ENCODE measurements around the gene WNT6. TPM values are rescaled to one million over a fixed set of nuclear protein-coding genes. Genes with fewer than 3 reads are reported as not detected.

The WNT6 gene
- total RNA-seq, 1 experiment from 2014 or later: not detected

DNA sequence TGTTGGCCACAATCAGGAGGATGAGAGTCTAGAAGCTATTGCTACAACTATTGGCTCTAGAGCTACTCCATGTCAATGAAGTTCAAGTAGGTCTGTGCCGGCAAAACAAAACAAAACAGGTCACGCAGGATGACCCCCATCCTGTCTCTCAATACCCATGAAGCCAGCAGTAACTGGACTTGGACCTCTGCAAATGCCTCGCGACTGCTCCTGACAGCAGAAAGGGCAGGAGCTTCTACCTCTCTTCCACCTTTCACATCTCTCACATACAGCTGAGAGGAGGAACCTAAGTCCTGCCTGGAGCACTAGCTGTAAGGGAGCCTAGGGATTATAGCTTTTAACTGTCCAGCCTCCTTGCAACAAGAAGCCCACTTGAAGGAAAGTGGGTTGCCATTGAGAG lies 44.0 kb upstream of the WNT6 start:
- intact Hi-C loops (cut with micrococcal nuclease): no loop called here
- Mint-ChIP-seq H3K36me3 (ENCODE audit: insufficient read depth, unreplicated experiment) (no peaks in the 10 kb centered on the region), H3K4me3 (ENCODE audit: unreplicated experiment) (no peak overlapping the region), H3K27ac (ENCODE audit: low read depth, unreplicated experiment) (no peak overlapping the region), H3K9me3 (ENCODE audit: unreplicated experiment) (no peaks in the 10 kb centered on the region), H3K4me1 (ENCODE audit: insufficient read depth, unreplicated experiment) (peaks cover 6% of the 10 kb centered on the region), H3K27me3 (ENCODE audit: insufficient read depth, unreplicated experiment) (peaks cover 19% of the 10 kb centered on the region)
- TF ChIP-seq, protein P1, sequence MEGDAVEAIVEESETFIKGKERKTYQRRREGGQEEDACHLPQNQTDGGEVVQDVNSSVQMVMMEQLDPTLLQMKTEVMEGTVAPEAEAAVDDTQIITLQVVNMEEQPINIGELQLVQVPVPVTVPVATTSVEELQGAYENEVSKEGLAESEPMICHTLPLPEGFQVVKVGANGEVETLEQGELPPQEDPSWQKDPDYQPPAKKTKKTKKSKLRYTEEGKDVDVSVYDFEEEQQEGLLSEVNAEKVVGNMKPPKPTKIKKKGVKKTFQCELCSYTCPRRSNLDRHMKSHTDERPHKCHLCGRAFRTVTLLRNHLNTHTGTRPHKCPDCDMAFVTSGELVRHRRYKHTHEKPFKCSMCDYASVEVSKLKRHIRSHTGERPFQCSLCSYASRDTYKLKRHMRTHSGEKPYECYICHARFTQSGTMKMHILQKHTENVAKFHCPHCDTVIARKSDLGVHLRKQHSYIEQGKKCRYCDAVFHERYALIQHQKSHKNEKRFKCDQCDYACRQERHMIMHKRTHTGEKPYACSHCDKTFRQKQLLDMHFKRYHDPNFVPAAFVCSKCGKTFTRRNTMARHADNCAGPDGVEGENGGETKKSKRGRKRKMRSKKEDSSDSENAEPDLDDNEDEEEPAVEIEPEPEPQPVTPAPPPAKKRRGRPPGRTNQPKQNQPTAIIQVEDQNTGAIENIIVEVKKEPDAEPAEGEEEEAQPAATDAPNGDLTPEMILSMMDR (IDR thresholded peaks at IDR 0.05; ENCODE audit: unreplicated experiment): no peak
- POLR2A ChIA-PET: no interaction called here
- CTCF ChIA-PET: interaction anchor here (0.6 to 2.0 kb wide), 4 partner anchors 32 to 290 kb away, joined by 3 to 11 read pairs (median 3); partner anchors contain the start of gene TTLL4
- DNase-seq (ENCODE audit: unreplicated experiment): no peak
- no TSS peak for BruUV-seq (replicated peaks)

GRCh38 chr2:218816561-218817011 lies 43.0 kb upstream of the WNT6 start:
- H3K4me3 Mint-ChIP-seq (ENCODE audit: unreplicated experiment): no peak overlapping the region
- peaks cover 27% of the 10 kb centered on the region for H3K27me3 Mint-ChIP-seq (ENCODE audit: insufficient read depth, unreplicated experiment)
- DNase-seq (ENCODE audit: unreplicated experiment): no peak
- TF ChIP-seq, protein P1 (IDR thresholded peaks at IDR 0.05; ENCODE audit: unreplicated experiment): no peak
- intact Hi-C loops (cut with micrococcal nuclease): no loop called here
- CTCF ChIA-PET: interaction anchor here (0.9 kb wide), 1 partner anchor 31 kb away, joined by 3 read pairs; no protein-coding TSS in a partner anchor
- H3K36me3 Mint-ChIP-seq (ENCODE audit: insufficient read depth, unreplicated experiment): no peaks in the 10 kb centered on the region
- BruUV-seq (replicated peaks): no TSS peak
- H3K4me1 Mint-ChIP-seq (ENCODE audit: insufficient read depth, unreplicated experiment): peaks cover 6% of the 10 kb centered on the region
- no peaks in the 10 kb centered on the region for H3K9me3 Mint-ChIP-seq (ENCODE audit: unreplicated experiment)
- no peak overlapping the region for H3K27ac Mint-ChIP-seq (ENCODE audit: low read depth, unreplicated experiment)
- POLR2A ChIA-PET: interaction anchor here (0.7 kb wide), 1 partner anchor 70 kb away, joined by 4 read pairs; no protein-coding TSS in a partner anchor

DNA sequence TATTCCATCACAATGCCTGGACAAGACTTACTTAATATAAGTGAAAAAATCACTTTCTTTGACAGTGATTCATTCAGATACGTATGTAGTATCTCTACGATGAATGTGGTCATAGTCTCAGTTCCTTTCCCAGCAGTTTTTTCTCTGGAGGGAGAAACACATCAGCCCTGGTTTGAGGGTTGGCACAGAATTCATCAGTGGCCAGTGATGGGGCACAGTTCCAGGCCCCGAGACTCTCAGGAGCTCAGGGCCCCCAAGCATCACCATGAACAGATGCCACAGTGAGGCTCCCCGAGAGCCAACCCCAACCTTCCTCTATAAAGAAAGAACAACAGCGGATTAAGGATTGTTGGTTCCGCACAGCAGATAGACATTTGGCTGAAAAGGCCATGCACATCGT lies 40.5 kb upstream of the WNT6 start:
- H3K27ac Mint-ChIP-seq (ENCODE audit: low read depth, unreplicated experiment): no peak overlapping the region
- POLR2A ChIA-PET: interaction anchor here (0.6 to 0.7 kb wide), 2 partner anchors 14 to 138 kb away, joined by 3 to 5 read pairs; no protein-coding TSS in a partner anchor

DNA sequence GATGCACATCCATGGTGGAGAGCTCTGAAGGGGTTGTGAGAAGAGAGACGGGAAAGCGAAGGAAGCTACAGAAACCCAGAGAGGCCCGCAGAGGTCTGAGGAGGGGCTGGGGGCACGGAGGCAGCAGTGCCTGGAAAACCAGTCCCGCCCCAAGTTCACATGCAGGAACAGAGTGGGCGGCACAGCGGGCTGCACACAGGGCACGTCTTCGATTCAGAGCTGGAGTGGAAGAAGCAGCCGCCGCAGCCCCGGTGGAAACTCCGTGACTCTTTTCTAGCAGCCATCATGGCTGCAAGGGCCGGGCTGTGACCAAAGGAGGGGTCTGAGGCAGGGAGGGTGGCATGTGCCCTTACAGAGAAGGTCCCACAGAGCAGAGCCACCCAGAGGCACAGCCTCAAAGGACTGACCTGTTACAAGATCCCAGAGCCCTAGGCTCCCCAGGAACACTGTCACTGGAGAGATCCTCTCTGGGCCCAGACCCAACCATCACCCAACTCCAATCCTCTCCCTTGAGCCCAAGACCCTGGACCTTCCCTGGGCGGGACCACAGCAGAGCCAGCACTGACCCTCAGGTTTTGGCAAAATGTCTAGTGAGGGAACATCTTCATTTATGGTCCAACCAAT lies 38.7 kb upstream of the WNT6 start:
- POLR2A ChIA-PET: no interaction called here
- Mint-ChIP-seq H3K36me3 (ENCODE audit: insufficient read depth, unreplicated experiment) (no peaks in the 10 kb centered on the region), H3K27ac (ENCODE audit: low read depth, unreplicated experiment) (no peak overlapping the region), H3K9me3 (ENCODE audit: unreplicated experiment) (no peaks in the 10 kb centered on the region), H3K27me3 (ENCODE audit: insufficient read depth, unreplicated experiment) (peaks cover 13% of the 10 kb centered on the region), H3K4me1 (ENCODE audit: insufficient read depth, unreplicated experiment) (peaks cover 6% of the 10 kb centered on the region), H3K4me3 (ENCODE audit: unreplicated experiment) (no peak overlapping the region)
- TF ChIP-seq, protein P1 (IDR thresholded peaks at IDR 0.05; ENCODE audit: unreplicated experiment): no peak
- intact Hi-C loops (cut with micrococcal nuclease): no loop called here
- CTCF ChIA-PET: no interaction called here
- DNase-seq (ENCODE audit: unreplicated experiment): no peak
- BruUV-seq (replicated peaks): no TSS peak

More for the DNA sequence above, 40.5 kb upstream of the WNT6 start:
- Mint-ChIP-seq H3K9me3 (ENCODE audit: unreplicated experiment) (no peaks in the 10 kb centered on the region), H3K4me3 (ENCODE audit: unreplicated experiment) (no peak overlapping the region), H3K4me1 (ENCODE audit: insufficient read depth, unreplicated experiment) (peaks cover 6% of the 10 kb centered on the region), H3K27me3 (ENCODE audit: insufficient read depth, unreplicated experiment) (peaks cover 18% of the 10 kb centered on the region), H3K36me3 (ENCODE audit: insufficient read depth, unreplicated experiment) (no peaks in the 10 kb centered on the region)
- BruUV-seq (replicated peaks): no TSS peak
- intact Hi-C loops (cut with micrococcal nuclease): no loop called here
- DNase-seq (ENCODE audit: unreplicated experiment): no peak
- TF ChIP-seq, protein P1 (IDR thresholded peaks at IDR 0.05; ENCODE audit: unreplicated experiment): no peak
- CTCF ChIA-PET: interaction anchor here (1.3 kb wide), 1 partner anchor 132 kb away, joined by 3 read pairs; no protein-coding TSS in a partner anchor
